WERI-Rb-1 (cell line): ENCODE measurements around the gene KRTAP20-1.

Experiments used
- DNase-seq: peaks from one replicate; pipeline ENCODE4 v3.0.0-alpha.2; 2020
- H3K27ac ChIP-seq: fragments of 250-450 bp; sonication (Bioruptor Pico); 2 replicates; pipeline ENCODE4 v1.5.1; 2020; ENCODE audit warnings: mild to moderate bottlenecking, moderate library complexity
- H3K27me3 ChIP-seq: fragments of 250-450 bp; sonication (Bioruptor Pico); 2 replicates; pipeline ENCODE4 v1.5.1; 2021; ENCODE audit warnings: mild to moderate bottlenecking, low read depth, moderate library complexity; ENCODE audit not compliant: insufficient read depth, severe bottlenecking
- H3K36me3 ChIP-seq: fragments of 250-450 bp; sonication (Bioruptor Pico); 2 replicates; pipeline ENCODE4 v1.5.1; 2020; ENCODE audit warnings: mild to moderate bottlenecking, moderate library complexity
- H3K4me3 ChIP-seq: 2 replicates; pipeline ENCODE4 v1.5.1; 2011; ENCODE audit warnings: low read depth, mild to moderate bottlenecking, control low read depth, low read length
- H3K9me3 ChIP-seq: fragments of 250-450 bp; sonication (Bioruptor Pico); 2 replicates; pipeline ENCODE4 v1.5.1; 2021; ENCODE audit warnings: mild to moderate bottlenecking, moderate library complexity; ENCODE audit not compliant: severe bottlenecking
- TF ChIP-seq, protein P1 (sequence below): IDR thresholded peaks from 2 replicates; pipeline ENCODE4 v1.5.1; 2011; ENCODE audit warnings: low read depth, mild to moderate bottlenecking, control low read depth, inconsistent platforms, low read length

The KRTAP20-1 gene

DNA sequence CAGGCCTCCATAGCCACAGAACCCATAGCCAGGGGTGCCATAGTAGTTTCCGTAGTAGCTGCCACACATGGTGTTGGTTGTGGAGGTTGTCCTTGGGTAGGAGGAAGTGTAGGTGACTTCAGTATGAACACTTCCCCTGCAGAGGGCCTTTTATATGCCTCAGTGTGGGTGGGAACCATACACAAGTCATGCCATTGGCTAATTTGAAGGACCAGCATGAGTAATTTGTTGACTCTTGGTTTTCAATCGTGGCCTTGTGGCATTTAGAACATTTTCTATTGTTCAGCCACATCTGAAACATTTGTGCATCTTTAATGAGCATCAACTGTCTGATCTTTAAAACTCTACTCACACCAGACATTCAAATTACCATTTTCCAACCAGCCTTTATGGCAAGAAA lies 2.4 kb upstream of the KRTAP20-1 start, which contains the start of gene KRTAP6-1:
TSS of gene KRTAP6-1 (minus strand) at position 95 of the 400 bp plus-strand sequence. CDS start at position 69, 26 bp downstream.
- H3K9me3 ChIP-seq = no peaks in the 10 kb centered on the region
- no peak within 1 kb of the TSS for H3K4me3 ChIP-seq
- TF ChIP-seq, protein P1, sequence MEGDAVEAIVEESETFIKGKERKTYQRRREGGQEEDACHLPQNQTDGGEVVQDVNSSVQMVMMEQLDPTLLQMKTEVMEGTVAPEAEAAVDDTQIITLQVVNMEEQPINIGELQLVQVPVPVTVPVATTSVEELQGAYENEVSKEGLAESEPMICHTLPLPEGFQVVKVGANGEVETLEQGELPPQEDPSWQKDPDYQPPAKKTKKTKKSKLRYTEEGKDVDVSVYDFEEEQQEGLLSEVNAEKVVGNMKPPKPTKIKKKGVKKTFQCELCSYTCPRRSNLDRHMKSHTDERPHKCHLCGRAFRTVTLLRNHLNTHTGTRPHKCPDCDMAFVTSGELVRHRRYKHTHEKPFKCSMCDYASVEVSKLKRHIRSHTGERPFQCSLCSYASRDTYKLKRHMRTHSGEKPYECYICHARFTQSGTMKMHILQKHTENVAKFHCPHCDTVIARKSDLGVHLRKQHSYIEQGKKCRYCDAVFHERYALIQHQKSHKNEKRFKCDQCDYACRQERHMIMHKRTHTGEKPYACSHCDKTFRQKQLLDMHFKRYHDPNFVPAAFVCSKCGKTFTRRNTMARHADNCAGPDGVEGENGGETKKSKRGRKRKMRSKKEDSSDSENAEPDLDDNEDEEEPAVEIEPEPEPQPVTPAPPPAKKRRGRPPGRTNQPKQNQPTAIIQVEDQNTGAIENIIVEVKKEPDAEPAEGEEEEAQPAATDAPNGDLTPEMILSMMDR = no peak
- H3K27ac ChIP-seq = no peak within 1 kb of the TSS
- DNase-seq = no peak
- no peaks in the 10 kb centered on the region for H3K36me3 ChIP-seq
- H3K27me3 ChIP-seq = peaks cover 51% of the 10 kb centered on the region

DNA sequence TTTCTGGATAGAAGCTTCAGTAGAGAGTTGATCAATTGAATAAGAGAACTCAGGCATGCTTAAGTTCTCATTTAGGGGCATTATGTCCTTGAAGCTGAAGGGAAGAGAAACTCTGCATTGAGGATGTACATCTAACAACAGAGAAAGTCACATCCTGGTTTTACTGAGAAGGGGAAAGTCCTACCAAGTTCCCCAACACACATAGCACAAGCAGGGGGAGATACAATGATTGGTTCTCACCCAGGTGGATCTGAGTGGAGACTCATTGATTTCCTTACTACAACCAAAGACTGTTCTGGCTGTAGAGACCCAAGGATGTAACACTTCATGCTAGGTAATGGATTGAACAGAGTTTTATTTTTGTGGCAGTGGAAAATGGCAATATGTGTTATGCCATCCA lies 1.0 kb upstream of the KRTAP20-1 start:
- no peak for DNase-seq
- TF ChIP-seq, protein P1 = no peak
- Histone ChIP-seq H3K36me3 (no peaks in the 10 kb centered on the region), H3K4me3 (no peak overlapping the region), H3K27me3 (peaks cover 58% of the 10 kb centered on the region), H3K9me3 (no peaks in the 10 kb centered on the region), H3K27ac (no peak overlapping the region)

DNA sequence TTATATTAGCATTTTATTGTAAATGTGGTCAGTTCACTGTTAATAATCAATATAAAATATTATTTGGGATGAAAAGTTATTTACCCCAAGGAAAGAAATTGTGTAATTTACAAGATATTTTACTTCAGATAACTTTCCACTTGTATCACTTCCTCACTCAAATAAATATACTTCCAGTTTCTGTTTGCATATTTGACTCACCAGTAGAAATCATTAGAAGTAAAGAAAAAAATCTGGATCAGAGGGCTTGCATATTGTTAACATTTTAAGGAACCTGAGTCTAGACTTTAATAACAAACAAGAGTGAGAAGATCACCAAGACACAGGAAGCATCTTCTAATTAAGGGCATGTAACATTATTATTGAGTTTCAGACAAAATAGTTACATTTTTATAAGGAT lies 3.9 kb downstream of the KRTAP20-1 start:
- Histone ChIP-seq H3K9me3 (no peaks in the 10 kb centered on the region), H3K27me3 (peaks cover 71% of the 10 kb centered on the region), H3K4me3 (no peak overlapping the region), H3K27ac (no peak overlapping the region), H3K36me3 (no peaks in the 10 kb centered on the region)
- DNase-seq = no peak
- TF ChIP-seq, protein P1 = no peak

DNA sequence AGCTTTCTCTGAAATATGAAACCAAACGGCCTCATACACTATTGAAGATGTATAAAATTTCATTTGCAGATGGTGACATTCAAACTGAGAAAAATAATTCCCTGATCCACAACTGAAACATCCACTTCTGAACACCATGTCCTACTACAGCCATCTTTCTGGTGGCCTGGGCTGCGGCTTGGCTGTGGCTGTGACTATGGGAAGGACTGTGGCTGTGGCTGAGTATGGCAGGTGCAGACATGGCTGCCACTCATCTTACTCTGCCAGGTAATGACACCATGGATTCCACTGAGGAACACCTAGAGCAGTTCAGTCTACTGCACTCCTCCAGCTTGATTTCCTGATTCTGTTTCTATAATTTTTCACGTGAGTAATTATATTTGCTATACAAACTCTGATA lies 4.3 kb downstream of the KRTAP20-1 start, which contains the start of gene KRTAP20-4:
TSS of gene KRTAP20-4 (plus strand) at position 106 of the 400 bp plus-strand sequence.
- H3K9me3 ChIP-seq = no peaks in the 10 kb centered on the region

DNA sequence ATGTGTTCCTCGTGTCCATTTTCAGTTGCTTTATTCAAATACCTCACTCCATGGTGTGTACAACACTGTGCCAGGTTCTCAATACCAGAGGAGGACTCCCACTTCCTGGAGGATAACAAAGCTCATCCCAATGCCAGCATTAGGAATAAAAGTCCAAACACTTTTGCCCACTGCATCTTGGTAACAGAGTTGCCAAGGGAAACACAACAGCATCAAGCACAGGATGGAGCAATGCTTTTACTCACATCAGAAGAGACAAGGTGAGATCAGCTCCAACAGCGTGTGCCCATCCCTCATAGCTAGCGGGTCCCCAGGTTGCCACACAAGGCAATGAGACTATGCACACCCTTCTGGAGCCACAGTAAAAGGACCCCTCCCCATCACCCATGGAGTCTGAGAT lies 7.1 kb downstream of the KRTAP20-1 start:
- no peak overlapping the region for H3K4me3 ChIP-seq
- TF ChIP-seq, protein P1 = no peak
- DNase-seq = no peak
- H3K27ac ChIP-seq = no peak overlapping the region
- H3K9me3 ChIP-seq = no peaks in the 10 kb centered on the region
- H3K27me3 ChIP-seq = peaks cover 87% of the 10 kb centered on the region
- H3K36me3 ChIP-seq = no peaks in the 10 kb centered on the region

More for the DNA sequence above, 4.3 kb downstream of the KRTAP20-1 start, which contains the start of gene KRTAP20-4:
- Histone ChIP-seq H3K36me3 (no peaks in the 10 kb centered on the region), H3K27me3 (peaks cover 75% of the 10 kb centered on the region), H3K27ac (no peak within 1 kb of the TSS), H3K4me3 (no peak within 1 kb of the TSS)
- DNase-seq = no peak
- TF ChIP-seq, protein P1 = no peak
